ENCODE measurements around the gene CST2. TPM values are rescaled to one million over a fixed set of nuclear protein-coding genes. Genes with fewer than 3 reads are reported as not detected.
"Not testable (repeated sequence)": the region's sequence is repeated elsewhere in the genome, so short reads cannot be mapped to it uniquely, and the experiment has no call there.

CST2 gene
- total RNA-seq (2014; rRNA removed; shearing (Covaris generic); ENCODE audit: low replicate concordance): not detected in 2 replicates

GRCh38 chr20:23826541-23827021 is at the start of gene CST2:
Gene CST2 (minus strand): TSS chr20:23826729. CDS start chr20:23826660, 69 bp downstream.
- DNase-seq: no peak
- Histone ChIP-seq H3K4me3 (no peak within 1 kb of the TSS), H3K9me3 (no peaks in the 10 kb centered on the region), H3K27me3 (no peaks in the 10 kb centered on the region), H3K36me3 (no peaks in the 10 kb centered on the region)

- H3K4me3 ChIP-seq: no peak overlapping the region
- no peaks in the 10 kb centered on the region for H3K27me3 ChIP-seq
- no peak for DNase-seq
- H3K36me3 ChIP-seq: no peaks in the 10 kb centered on the region
- no peaks in the 10 kb centered on the region for H3K9me3 ChIP-seq
Measured at GRCh38 chr20:23875606-23876237, 49.2 kb upstream of the CST2 start.

GRCh38 chr20:23874747-23875146 is 48.2 kb upstream of the CST2 start:
- H3K36me3 ChIP-seq: no peaks in the 10 kb centered on the region
- no peaks in the 10 kb centered on the region for H3K9me3 ChIP-seq
- H3K4me3 ChIP-seq: no peak overlapping the region
- no peaks in the 10 kb centered on the region for H3K27me3 ChIP-seq
- DNase-seq: no peak

GRCh38 chr20:23873370-23874015 is 47.0 kb upstream of the CST2 start:
- H3K36me3 ChIP-seq: no peaks in the 10 kb centered on the region
- DNase-seq: no peak
- no peaks in the 10 kb centered on the region for H3K27me3 ChIP-seq
- no peak overlapping the region for H3K4me3 ChIP-seq
- no peaks in the 10 kb centered on the region for H3K9me3 ChIP-seq

GRCh38 chr20:23872065-23872464 is 45.5 kb upstream of the CST2 start:
- H3K4me3 ChIP-seq: no peak overlapping the region
- H3K36me3 ChIP-seq: no peaks in the 10 kb centered on the region
- no peaks in the 10 kb centered on the region for H3K27me3 ChIP-seq
- no peaks in the 10 kb centered on the region for H3K9me3 ChIP-seq
- DNase-seq: no peak

- DNase-seq: no peak
- Histone ChIP-seq H3K27me3 (no peaks in the 10 kb centered on the region), H3K4me3 (no peak overlapping the region), H3K36me3 (no peaks in the 10 kb centered on the region), H3K9me3 (no peaks in the 10 kb centered on the region)
Measured at GRCh38 chr20:23870461-23870860, 43.9 kb upstream of the CST2 start.

GRCh38 chr20:23869520-23869919 is 43.0 kb upstream of the CST2 start:
- H3K36me3 ChIP-seq: no peaks in the 10 kb centered on the region
- no peaks in the 10 kb centered on the region for H3K27me3 ChIP-seq
- no peaks in the 10 kb centered on the region for H3K9me3 ChIP-seq
- DNase-seq: no peak
- H3K4me3 ChIP-seq: no peak overlapping the region

- no peak for DNase-seq
- H3K27me3 ChIP-seq: no peaks in the 10 kb centered on the region
Measured at GRCh38 chr20:23868321-23868720, 41.8 kb upstream of the CST2 start.

GRCh38 chr20:23867152-23867776 is 40.7 kb upstream of the CST2 start:
- Histone ChIP-seq H3K4me3 (no peak overlapping the region), H3K9me3 (no peaks in the 10 kb centered on the region), H3K36me3 (no peaks in the 10 kb centered on the region), H3K27me3 (no peaks in the 10 kb centered on the region)
- DNase-seq: no peak

More at GRCh38 chr20:23868321-23868720, 41.8 kb upstream of the CST2 start:
- Histone ChIP-seq H3K9me3 (no peaks in the 10 kb centered on the region), H3K4me3 (no peak overlapping the region), H3K36me3 (no peaks in the 10 kb centered on the region)

- H3K27me3 ChIP-seq, H3K4me3 ChIP-seq, H3K36me3 ChIP-seq, H3K9me3 ChIP-seq, DNase-seq: not testable (repeated sequence)
Measured at GRCh38 chr20:23860771-23861170, 34.2 kb upstream of the CST2 start.

GRCh38 chr20:23857962-23858595 is 31.6 kb upstream of the CST2 start:
- no peak overlapping the region for H3K4me3 ChIP-seq
- no peak for DNase-seq
- H3K9me3 ChIP-seq: no peaks in the 10 kb centered on the region
- no peaks in the 10 kb centered on the region for H3K36me3 ChIP-seq
- H3K27me3 ChIP-seq: no peaks in the 10 kb centered on the region

- Histone ChIP-seq H3K27me3 (no peaks in the 10 kb centered on the region), H3K36me3 (no peaks in the 10 kb centered on the region)
- DNase-seq: no peak
Measured at GRCh38 chr20:23856736-23857135, 30.2 kb upstream of the CST2 start.

GRCh38 chr20:23856226-23856625 is 29.7 kb upstream of the CST2 start:
- H3K4me3 ChIP-seq: no peak overlapping the region

More at GRCh38 chr20:23856736-23857135, 30.2 kb upstream of the CST2 start:
- H3K9me3 ChIP-seq: no peaks in the 10 kb centered on the region
- H3K4me3 ChIP-seq: no peak overlapping the region

GRCh38 chr20:23841693-23842092 is 15.2 kb upstream of the CST2 start:
- H3K9me3 ChIP-seq: no peaks in the 10 kb centered on the region
- H3K4me3 ChIP-seq: no peak overlapping the region
- no peaks in the 10 kb centered on the region for H3K27me3 ChIP-seq
- H3K36me3 ChIP-seq: no peaks in the 10 kb centered on the region
- DNase-seq: no peak

More at GRCh38 chr20:23856226-23856625, 29.7 kb upstream of the CST2 start:
- DNase-seq: no peak
- H3K27me3 ChIP-seq: no peaks in the 10 kb centered on the region
- no peaks in the 10 kb centered on the region for H3K36me3 ChIP-seq
- H3K9me3 ChIP-seq: no peaks in the 10 kb centered on the region

GRCh38 chr20:23835716-23836115 is 9.2 kb upstream of the CST2 start:
- no peaks in the 10 kb centered on the region for H3K36me3 ChIP-seq
- H3K9me3 ChIP-seq: no peaks in the 10 kb centered on the region
- DNase-seq: no peak
- no peaks in the 10 kb centered on the region for H3K27me3 ChIP-seq
- no peak overlapping the region for H3K4me3 ChIP-seq

- Histone ChIP-seq H3K36me3 (no peaks in the 10 kb centered on the region), H3K4me3 (no peak overlapping the region), H3K27me3 (no peaks in the 10 kb centered on the region), H3K9me3 (no peaks in the 10 kb centered on the region)
- no peak for DNase-seq
Measured at GRCh38 chr20:23832775-23833513, 6.4 kb upstream of the CST2 start.
